Kidney (tissue), 14 donors: ENCODE data around the gene GRAMD2A. TPM values are rescaled to one million over a fixed set of nuclear protein-coding genes. Genes with fewer than 3 reads are reported as not detected.

Experiments used
- DNase-seq, 5 donors: peaks; one replicate each; pipeline ENCODE4 v3.0.0-alpha.2; 2013 to 2020
- FAIRE-seq: peaks from 2 replicates; lab custom pipeline; 2012; peaks lifted over from hg19 to GRCh38; lab: Jason Lieb, UNC
- H3K27ac ChIP-seq, 2 donors: one replicate each; pipeline ENCODE4 v1.7.0; 2013; ENCODE audit warnings: low read depth in 2 of 2, low read length in 2 of 2, inconsistent platforms in 1 of 2
- H3K27me3 ChIP-seq: one replicate; pipeline ENCODE4 v1.7.1; 2013; ENCODE audit warnings: low read length, inconsistent platforms; ENCODE audit not compliant: control insufficient read depth, insufficient read depth
- H3K36me3 ChIP-seq, 3 donors: one replicate each; pipeline versions ENCODE4 v1.7.0 to v1.7.1; 2013; ENCODE audit warnings: low read length in 3 of 3, control low read depth in 1 of 3, inconsistent platforms in 1 of 3; ENCODE audit not compliant: insufficient read depth in 3 of 3, control insufficient read depth in 2 of 3
- H3K4me1 ChIP-seq, 3 donors: one replicate each; pipeline versions ENCODE4 v1.7.0 to v1.7.1; 2013; ENCODE audit warnings: low read length in 3 of 3, inconsistent platforms in 1 of 3, low read depth in 1 of 3; ENCODE audit not compliant: control insufficient read depth in 2 of 3, insufficient read depth in 2 of 3
- H3K4me3 ChIP-seq, 3 donors: one replicate each; pipeline versions ENCODE4 v1.7.0 to v1.8.1; 2013; ENCODE audit warnings: low read length in 3 of 3, control low read depth in 1 of 3, inconsistent platforms in 1 of 3
- H3K9ac ChIP-seq, 3 donors: one replicate each; pipeline versions ENCODE4 v1.7.0 to v1.7.1; 2013; ENCODE audit warnings: low read length in 3 of 3, control low read depth in 1 of 3, inconsistent platforms in 1 of 3
- H3K9me3 ChIP-seq, 3 donors: one replicate each; pipeline versions ENCODE4 v1.7.0 to v1.7.1; 2013; ENCODE audit warnings: low read length in 3 of 3, control low read depth in 1 of 3, inconsistent platforms in 1 of 3; ENCODE audit not compliant: control insufficient read depth in 2 of 3, insufficient read depth in 1 of 3
- CTCF ChIP-seq: IDR thresholded peaks from 3 replicates; pipeline ENCODE4 v1.5.1; 2012; ENCODE audit warnings: mild to moderate bottlenecking, moderate library complexity, borderline replicate concordance; ENCODE audit not compliant: insufficient read depth; ENCODE audit errors: extremely low read depth
- intact Hi-C: fragments of 100-400 bp; cut with DNase I; formaldehyde crosslinking; loops from one replicate; pipeline ENCODE4 v1.11.1; 2022
- polyA plus RNA-seq: library from polyadenylated mRNA; stranded (reverse); fragments of 350-450 nt; fragmentation: Illumina TruSeq; extraction: RNeasy Lipid Tissue Mini Kit (QIAGEN cat#74804); gene quantifications from one replicate; pipeline ENCODE4 v1.2.3, GENCODE V29; 2014; ENCODE audit warnings: low read depth, low replicate concordance; ENCODE audit not compliant: insufficient read depth
- total RNA-seq: library from RNA; stranded (reverse); fragmentation: NEBNext Ultra II Directional; extraction: Animal tissue kit (Norgen Biotek cat#: 25700); gene quantifications from one replicate; pipeline ENCODE4 v1.2.1, GENCODE V29; 2021
- donor health status: control.
- donor health status: control.
- donor health status: control.
- donor health status: control.
- donor health status: control.
- donor health status: DM: yes; HTN: yes; CAD: no.
- donor health status: Normal renal cell carcinoma (clear cell type).

GRAMD2A gene
- total and polyA plus RNA-seq, 2 donors from 2014 or later: 2.7 to 5.4 TPM

GRCh38 chr15:72236381-72237003 is 38.9 kb upstream of the GRAMD2A start:
- Histone ChIP-seq H3K27me3 (no peaks in the 10 kb centered on the region), H3K36me3 (peaks cover 2 to 11% (median 7%) of the 10 kb centered on the region in 3 donors), H3K4me1 (peaks cover 0 to 5% (median 0%) of the 10 kb centered on the region in 3 donors), H3K9ac (no peak overlapping the region), H3K27ac (no peak overlapping the region), H3K9me3 (no peaks in the 10 kb centered on the region), H3K4me3 (no peak overlapping the region)
- FAIRE-seq (no peak), DNase-seq (no peak)
- TF ChIP-seq CTCF: no peak
- intact Hi-C loops: no loop called here

DNA sequence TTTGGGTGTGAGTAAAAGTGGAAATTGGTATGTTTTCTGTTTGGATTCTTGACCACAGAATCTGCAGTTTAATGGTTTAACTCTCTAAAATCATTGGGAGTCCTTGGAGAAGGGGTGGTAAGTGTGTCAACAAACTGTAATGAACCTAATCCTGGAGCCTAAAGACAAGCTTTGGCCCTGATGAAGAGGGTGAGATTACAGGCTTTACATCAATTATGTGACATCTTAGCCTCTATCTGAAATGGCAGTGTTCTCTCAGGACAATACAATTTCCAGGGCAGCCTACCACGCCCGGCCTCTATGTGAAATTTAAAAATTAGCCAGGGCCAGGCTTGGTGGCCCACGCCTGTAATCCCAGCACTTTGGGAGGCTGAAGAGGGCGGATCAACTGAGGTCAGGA is 37.7 kb upstream of the GRAMD2A start:
- H3K4me1 ChIP-seq: peaks cover 0 to 5% (median 0%) of the 10 kb centered on the region in 3 donors
- FAIRE-seq (no peak), DNase-seq (no peak)
- H3K4me3 ChIP-seq: no peak overlapping the region
- no peaks in the 10 kb centered on the region for H3K9me3 ChIP-seq
- intact Hi-C loops: no loop called here
- no peak overlapping the region for H3K9ac ChIP-seq
- no peaks in the 10 kb centered on the region for H3K36me3 ChIP-seq
- no peaks in the 10 kb centered on the region for H3K27me3 ChIP-seq
- TF ChIP-seq CTCF: no peak
- no peak overlapping the region for H3K27ac ChIP-seq

GRCh38 chr15:72233769-72234168 is 36.2 kb upstream of the GRAMD2A start:
- Histone ChIP-seq H3K4me3 (no peak overlapping the region), H3K27ac (no peak overlapping the region), H3K36me3 (no peaks in the 10 kb centered on the region), H3K4me1 (peaks cover 3 to 10% (median 6%) of the 10 kb centered on the region in 3 donors), H3K9ac (no peak overlapping the region), H3K27me3 (no peaks in the 10 kb centered on the region), H3K9me3 (no peaks in the 10 kb centered on the region)
- no peak for FAIRE-seq
- intact Hi-C loops: no loop called here
- no peak for DNase-seq
- no peak for TF ChIP-seq CTCF
